DMS 273 treated with DMSO at 0.1 percent for 48 hours (cell line): ENCODE data around the gene PDCD1LG2.

Experiments
- DNase-seq: peaks from one replicate; lab custom pipeline; 2025; lab: John Stamatoyannopoulos, UW

The PDCD1LG2 gene

GRCh38 chr9:5531101-5531882 is 21.0 kb downstream of the PDCD1LG2 start:
- no peak for DNase-seq

GRCh38 chr9:5532306-5532705 is 22.0 kb downstream of the PDCD1LG2 start:
- no peak for DNase-seq

- no peak for DNase-seq
Observed at GRCh38 chr9:5532790-5533189, 22.5 kb downstream of the PDCD1LG2 start.

- no peak for DNase-seq
Observed at GRCh38 chr9:5536684-5537083, 26.4 kb downstream of the PDCD1LG2 start.

- DNase-seq: no peak
Observed at GRCh38 chr9:5543875-5544702, 33.8 kb downstream of the PDCD1LG2 start.

- no peak for DNase-seq
Observed at GRCh38 chr9:5549658-5550650, 39.6 kb downstream of the PDCD1LG2 start.

- no peak for DNase-seq
Observed at GRCh38 chr9:5551368-5552150, 41.2 kb downstream of the PDCD1LG2 start.

GRCh38 chr9:5552301-5552700 is 42.0 kb downstream of the PDCD1LG2 start:
- no peak for DNase-seq

GRCh38 chr9:5553211-5553610 is 42.9 kb downstream of the PDCD1LG2 start:
- no peak for DNase-seq

- no peak for DNase-seq
Observed at GRCh38 chr9:5554254-5554653, 43.9 kb downstream of the PDCD1LG2 start.

- DNase-seq: no peak
Observed at GRCh38 chr9:5556101-5556705, 45.9 kb downstream of the PDCD1LG2 start.

- DNase-seq: no peak
Observed at GRCh38 chr9:5557606-5558587, 47.6 kb downstream of the PDCD1LG2 start.

- DNase-seq: no peak
Observed at GRCh38 chr9:5559659-5560058, 49.3 kb downstream of the PDCD1LG2 start.

- no peak for DNase-seq
Observed at GRCh38 chr9:5560443-5561100, 50.2 kb downstream of the PDCD1LG2 start.

- DNase-seq: no peak
Observed at GRCh38 chr9:5561828-5562488, 51.6 kb downstream of the PDCD1LG2 start.

GRCh38 chr9:5562806-5563416 is 52.6 kb downstream of the PDCD1LG2 start:
- no peak for DNase-seq

GRCh38 chr9:5563417-5563815 is 53.1 kb downstream of the PDCD1LG2 start:
- no peak for DNase-seq

GRCh38 chr9:5563886-5564285 is 53.6 kb downstream of the PDCD1LG2 start:
- DNase-seq: no peak
